ENCODE measurements around the gene PDS5B. TPM values are rescaled to one million over a fixed set of nuclear protein-coding genes. Genes with fewer than 3 reads are reported as not detected.
"Not testable (repeated sequence)": the region's sequence is repeated elsewhere in the genome, so short reads cannot be mapped to it uniquely, and the experiment has no call there.

Gene PDS5B
- 96.5 TPM for total RNA-seq (ENCODE audit: insufficient read depth, low replicate concordance)

- peak; percentile 98 for DNase-seq (ENCODE audit: low spot score)
These were observed at the start of gene PDS5B for GRCh38 chr13:32586080-32586900. PDS5B (plus strand) TSS chr13:32586452; CDS start chr13:32648773, 62,321 bp downstream.

- DNase-seq (ENCODE audit: low spot score): no peak
These were observed 48.6 kb upstream of the PDS5B start for GRCh38 chr13:32537580-32538142.

- no peak for DNase-seq (ENCODE audit: low spot score)
These were observed 48.1 kb upstream of the PDS5B start for GRCh38 chr13:32538143-32538620.

GRCh38 chr13:32538621-32539246, 47.5 kb upstream of the PDS5B start, which contains the start of gene N4BP2L2:
N4BP2L2 (minus strand) TSS chr13:32538795; CDS start chr13:32537027, 1,768 bp downstream.
- peak; percentile 100 for DNase-seq (ENCODE audit: low spot score)

GRCh38 chr13:32542221-32542620, 44.0 kb upstream of the PDS5B start:
- DNase-seq (ENCODE audit: low spot score): no peak

- DNase-seq (ENCODE audit: low spot score): no peak
These were observed 41.2 kb upstream of the PDS5B start for GRCh38 chr13:32545083-32545482.

- no peak for DNase-seq (ENCODE audit: low spot score)
These were observed 37.4 kb upstream of the PDS5B start for GRCh38 chr13:32548837-32549236.

- no peak for DNase-seq (ENCODE audit: low spot score)
These were observed 36.5 kb upstream of the PDS5B start for GRCh38 chr13:32549788-32550187.

GRCh38 chr13:32553720-32554119, 32.5 kb upstream of the PDS5B start:
- DNase-seq (ENCODE audit: low spot score): no peak

- DNase-seq (ENCODE audit: low spot score): no peak
These were observed 30.6 kb upstream of the PDS5B start for GRCh38 chr13:32555613-32556012.

GRCh38 chr13:32560842-32561241, 25.4 kb upstream of the PDS5B start:
- not testable (repeated sequence) for DNase-seq (ENCODE audit: low spot score)

- DNase-seq (ENCODE audit: low spot score): not testable (repeated sequence)
These were observed 10.6 kb upstream of the PDS5B start for GRCh38 chr13:32575687-32576086.

- no peak for DNase-seq (ENCODE audit: low spot score)
These were observed 9.2 kb upstream of the PDS5B start for GRCh38 chr13:32577032-32577431.

GRCh38 chr13:32581177-32581786, 5.0 kb upstream of the PDS5B start:
- DNase-seq (ENCODE audit: low spot score): peak; percentile 30

- no peak for DNase-seq (ENCODE audit: low spot score)
These were observed 4.0 kb upstream of the PDS5B start for GRCh38 chr13:32582281-32582680.

- DNase-seq (ENCODE audit: low spot score): no peak
These were observed 3.3 kb upstream of the PDS5B start for GRCh38 chr13:32582991-32583390.

GRCh38 chr13:32585550-32586079, 637 bp upstream of the PDS5B start:
- DNase-seq (ENCODE audit: low spot score): no peak

GRCh38 chr13:32587011-32587810, 959 bp downstream of the PDS5B start:
- peak; percentile 82 for DNase-seq (ENCODE audit: low spot score)

GRCh38 chr13:32587811-32588170, 1.5 kb downstream of the PDS5B start:
- no peak for DNase-seq (ENCODE audit: low spot score)

- DNase-seq (ENCODE audit: low spot score): no peak
These were observed 2.5 kb downstream of the PDS5B start for GRCh38 chr13:32588736-32589135.

- no peak for DNase-seq (ENCODE audit: low spot score)
These were observed 3.2 kb downstream of the PDS5B start for GRCh38 chr13:32589471-32589870.

Data from umbilical cord (tissue), 2 donors.